CD4-positive, alpha-beta T cell treated with Interleukin-6 at 100 ng/mL for 8 hours (primary cell): ENCODE measurements around the gene ASTN2.

Experiments used
- DNase-seq: peaks from one replicate; pipeline ENCODE4 v3.0.0-alpha.2; 2020; ENCODE audit warnings: mixed read lengths, low spot score

ASTN2 gene

GRCh38 chr9:117017414-117017985, 397.4 kb downstream of the ASTN2 start:
- DNase-seq: no peak

DNA sequence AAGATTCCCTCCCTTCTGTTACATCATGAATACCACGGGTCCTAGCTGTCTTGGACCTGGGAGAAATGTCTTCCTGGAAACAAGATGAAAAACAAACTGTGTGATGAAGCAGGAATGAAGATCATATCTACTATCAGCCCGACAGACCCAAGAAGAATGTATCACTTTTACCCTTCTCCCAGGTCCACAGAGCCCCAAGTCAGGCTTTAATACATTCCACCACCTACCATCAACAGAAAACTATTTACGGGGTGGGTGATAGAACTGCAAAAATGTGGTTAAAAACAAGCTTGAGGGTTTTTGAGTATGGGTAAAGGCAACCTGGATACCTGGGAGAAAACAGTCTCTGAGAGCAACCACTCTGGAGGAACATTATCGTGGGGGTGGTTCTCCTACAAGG, 400.8 kb downstream of the ASTN2 start:
- no peak for DNase-seq

DNA sequence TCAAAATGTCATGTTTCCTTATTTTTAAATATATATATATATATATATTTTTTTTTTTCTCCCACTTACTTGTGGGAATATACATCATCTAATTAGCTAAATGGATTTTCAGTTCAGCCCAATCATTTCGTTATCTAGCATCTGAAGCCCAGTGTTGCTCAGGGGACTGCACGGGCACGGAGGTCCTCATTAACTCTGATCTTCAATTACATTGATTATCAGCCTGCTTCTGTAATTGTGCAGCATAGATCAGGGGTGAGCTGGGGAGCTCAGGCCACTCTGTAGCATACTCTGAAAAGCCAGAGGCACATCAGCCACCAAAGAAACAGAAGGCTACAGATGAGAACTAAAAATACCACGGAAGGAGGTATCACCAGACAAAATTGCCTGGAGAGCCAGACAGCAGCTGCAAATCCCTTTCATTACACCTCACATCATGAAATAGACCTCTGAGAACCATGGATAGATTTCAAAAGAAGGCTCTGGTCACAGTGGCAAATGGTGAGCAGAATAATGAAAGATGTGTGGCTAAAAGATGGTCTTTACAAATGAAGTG, 401.3 kb downstream of the ASTN2 start:
- DNase-seq: no peak

DNA sequence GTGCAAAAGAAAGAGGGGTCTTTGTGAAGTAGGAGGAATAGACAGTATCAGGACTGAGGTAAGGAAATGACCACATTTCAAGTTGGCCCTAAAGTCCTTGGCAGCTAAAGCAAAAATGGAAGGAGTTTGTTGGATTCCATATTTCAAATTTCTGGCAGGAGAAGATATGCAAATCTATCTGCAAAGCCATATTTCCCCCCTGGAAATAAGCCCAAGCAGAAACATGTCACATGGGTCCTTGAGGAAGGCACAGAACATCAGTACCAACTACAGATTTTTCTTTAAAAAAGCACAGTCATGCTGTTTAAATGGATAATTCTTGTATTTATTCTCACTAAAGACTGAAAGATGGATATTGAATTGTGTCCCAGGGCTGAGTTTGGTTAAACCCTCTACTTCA, 404.8 kb downstream of the ASTN2 start:
- DNase-seq: no peak

DNA sequence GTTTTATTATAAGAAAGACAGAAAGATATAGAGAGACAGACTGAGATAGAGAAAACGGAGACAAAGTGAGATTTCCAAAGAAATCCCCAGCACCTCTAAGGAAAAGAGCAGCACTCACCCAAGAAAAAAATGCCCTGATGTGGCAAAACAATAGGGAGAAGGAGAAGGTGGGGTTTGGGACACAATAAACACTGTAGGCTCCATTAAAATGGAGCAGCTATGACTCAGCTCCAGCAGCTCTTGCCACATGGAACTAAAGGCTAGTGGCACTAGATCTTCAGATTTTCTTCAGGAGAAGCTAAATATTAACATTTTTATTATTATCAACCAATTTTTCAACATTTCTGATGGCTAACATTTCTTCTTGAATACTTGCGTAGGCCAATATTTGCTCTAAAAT, 406.0 kb downstream of the ASTN2 start:
- DNase-seq: no peak

DNA sequence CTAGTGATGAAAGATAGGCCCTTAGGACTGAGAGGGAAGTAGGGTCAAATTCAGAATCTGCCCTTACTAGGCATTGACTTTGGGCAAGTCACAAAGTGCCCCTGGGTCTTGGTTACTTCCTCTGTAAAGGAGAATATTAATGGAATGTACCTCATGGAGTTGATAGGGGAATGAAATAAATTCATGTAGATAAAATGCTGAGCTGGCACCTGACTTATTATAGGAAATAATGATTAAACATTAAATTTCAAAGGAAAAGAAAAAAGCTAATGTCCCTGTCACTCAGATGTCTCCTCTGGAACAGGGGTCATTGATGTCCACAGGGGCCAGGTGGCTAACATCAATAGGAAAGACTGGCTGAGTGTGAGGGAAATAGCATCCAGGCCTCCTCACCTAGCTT, 406.4 kb downstream of the ASTN2 start:
- DNase-seq: no peak

GRCh38 chr9:117002686-117003085, 412.2 kb downstream of the ASTN2 start:
- no peak for DNase-seq

- no peak for DNase-seq
These were observed 414.0 kb downstream of the ASTN2 start for GRCh38 chr9:117000834-117001233.

DNA sequence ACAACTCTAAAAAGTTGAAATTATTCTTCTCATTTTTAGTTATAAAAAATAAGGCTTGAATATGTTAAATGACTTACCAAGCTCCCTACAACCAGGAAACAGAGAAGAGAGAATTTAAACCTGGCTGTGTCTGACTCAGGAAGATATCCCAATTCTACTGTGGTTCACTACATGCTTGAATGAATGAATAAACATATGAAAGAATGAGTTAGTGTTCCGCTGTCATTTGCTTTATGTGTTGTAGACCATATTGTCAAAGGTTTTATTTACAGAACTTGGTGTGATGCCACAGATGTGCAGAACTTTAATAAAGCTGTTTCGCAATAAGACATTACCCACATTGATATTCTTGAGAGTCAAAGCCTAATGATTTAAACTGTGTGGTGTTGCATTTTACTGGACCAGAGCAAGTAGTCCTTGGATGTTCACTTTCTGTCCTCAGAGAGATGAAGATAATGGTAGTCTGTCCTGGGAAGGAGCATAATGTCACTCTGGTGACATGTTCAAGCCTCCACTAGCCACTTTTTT, 414.6 kb downstream of the ASTN2 start:
- DNase-seq: no peak

DNA sequence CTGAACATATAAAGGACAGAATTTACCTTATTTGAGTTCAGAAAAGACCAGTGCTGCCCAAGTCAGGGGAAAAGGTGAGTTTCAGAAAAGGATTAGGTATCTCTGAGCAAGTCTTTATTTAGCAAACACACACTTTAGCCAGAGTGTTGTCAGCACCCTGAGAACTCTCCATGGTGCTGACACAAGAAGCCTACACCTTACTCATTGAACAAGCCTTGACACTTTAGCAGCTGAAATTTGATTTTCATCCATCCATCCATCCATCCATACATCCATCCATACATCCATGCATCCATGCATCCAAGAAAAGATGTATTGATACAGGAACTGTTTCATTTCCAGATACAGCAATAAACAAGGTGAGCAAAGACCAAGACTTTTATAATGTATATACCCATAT, 416.6 kb downstream of the ASTN2 start:
- DNase-seq: no peak

GRCh38 chr9:116992865-116993264, 422.0 kb downstream of the ASTN2 start:
- no peak for DNase-seq

DNA sequence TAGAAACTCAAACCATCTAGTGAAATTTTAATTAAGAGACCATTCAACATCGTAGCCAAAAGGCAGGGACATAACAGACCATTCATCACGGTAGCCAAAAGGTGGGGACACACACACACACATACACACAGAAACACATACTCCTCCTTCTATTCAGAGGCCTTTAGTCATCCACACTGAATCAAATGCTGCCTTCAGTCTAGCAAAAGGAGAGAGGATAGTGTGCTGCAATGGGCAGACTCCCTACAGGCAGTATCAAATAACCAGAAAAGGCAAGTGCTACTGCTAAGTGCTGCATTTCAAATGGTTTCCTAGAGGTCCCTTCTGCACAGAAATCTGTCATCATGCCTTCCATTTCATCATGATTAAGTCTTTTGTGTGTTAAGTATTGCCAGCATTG, 423.8 kb downstream of the ASTN2 start:
- DNase-seq: no peak

GRCh38 chr9:116990592-116990991, 424.3 kb downstream of the ASTN2 start:
- no peak for DNase-seq

DNA sequence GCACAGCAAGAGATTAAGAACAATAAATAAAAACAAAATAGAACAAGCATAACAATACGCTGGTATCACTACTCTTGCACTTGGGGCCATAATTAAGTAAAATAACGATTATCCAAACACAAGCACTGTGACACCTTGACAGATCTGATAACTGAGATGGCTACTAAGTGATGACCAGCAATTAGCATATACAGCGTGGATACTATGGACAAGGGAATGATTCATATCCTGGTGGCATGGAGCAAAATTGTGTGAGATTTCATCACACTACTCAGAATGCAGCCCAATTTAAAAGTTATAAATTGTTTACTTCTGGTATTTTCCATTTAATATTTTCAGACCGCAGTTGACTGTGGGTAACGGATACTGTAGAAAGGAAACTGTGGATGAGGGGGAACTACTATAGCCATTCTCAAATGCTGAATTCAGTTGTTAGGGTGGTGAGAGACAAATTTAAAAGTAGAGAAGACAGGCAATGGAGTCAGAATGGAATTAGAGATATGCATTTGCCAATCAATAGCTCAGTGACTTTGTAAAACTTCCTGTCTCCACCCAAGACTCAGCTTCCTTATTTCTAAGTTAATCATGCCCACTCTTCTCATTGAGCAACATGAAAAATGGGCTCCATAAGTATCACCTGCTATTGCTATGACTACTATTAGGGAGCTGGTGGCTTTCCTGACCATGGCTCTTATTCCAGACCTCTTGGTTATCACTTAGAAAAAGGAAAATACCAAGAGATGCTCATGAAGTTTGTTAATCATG, 427.0 kb downstream of the ASTN2 start:
- no peak for DNase-seq

DNA sequence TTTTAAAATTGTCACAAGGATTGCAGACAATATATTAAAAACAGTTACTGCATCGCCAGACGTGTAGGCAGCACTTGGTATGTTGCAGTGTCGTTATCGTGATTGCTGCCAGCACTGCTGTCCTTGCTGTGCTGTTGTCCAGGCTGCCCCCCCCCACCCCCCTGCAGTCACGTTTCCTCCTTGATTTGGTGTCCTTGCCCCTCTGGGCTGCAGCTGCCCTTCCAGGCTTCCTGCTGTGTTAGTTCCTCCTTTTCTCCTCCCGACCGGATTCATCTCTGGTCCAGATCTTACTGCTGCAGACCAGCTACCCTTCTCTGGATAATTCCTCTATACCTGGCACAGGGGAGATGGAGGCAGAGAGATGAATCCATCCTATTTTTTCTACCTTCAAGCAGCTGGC, 428.8 kb downstream of the ASTN2 start:
- DNase-seq: no peak

DNA sequence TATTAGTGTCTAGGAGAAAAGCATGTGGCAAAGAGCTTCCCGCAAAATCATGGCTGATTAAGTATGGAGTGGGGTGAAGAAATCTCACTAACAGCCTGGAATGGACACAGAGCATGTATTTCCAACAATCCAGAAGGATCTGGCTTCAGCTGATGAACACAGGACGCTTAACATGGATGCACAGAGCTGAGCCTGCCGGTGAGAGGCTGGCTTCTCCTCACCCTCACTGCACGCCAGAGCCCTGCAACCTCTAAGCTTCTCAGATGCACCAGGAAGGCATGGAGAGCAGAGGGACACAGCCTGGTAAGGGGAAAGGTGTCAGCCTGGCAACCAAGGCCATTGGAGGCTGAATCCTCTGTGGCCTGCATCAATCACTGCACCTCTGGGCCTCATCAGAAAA, 429.3 kb downstream of the ASTN2 start:
- no peak for DNase-seq

DNA sequence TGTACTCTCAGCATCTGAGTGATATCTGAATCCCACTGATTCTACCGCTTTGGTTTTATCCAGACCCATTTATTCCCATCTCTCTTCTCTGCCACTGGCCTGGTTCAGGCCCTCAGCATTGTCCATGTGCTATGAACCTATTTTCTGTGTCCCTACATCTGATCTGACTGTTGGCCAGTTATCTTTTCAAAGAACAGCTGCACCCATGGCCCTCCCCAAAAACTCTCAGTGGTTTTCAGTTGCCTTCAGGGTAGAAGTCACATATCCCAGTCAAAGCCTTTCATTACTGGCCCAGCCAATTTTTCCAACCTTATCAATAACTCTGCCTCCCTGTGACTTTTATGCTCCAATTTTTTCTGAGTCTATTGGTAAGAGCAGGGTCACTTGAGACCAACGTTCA, 430.7 kb downstream of the ASTN2 start:
- no peak for DNase-seq

GRCh38 chr9:116980582-116981120, 434.2 kb downstream of the ASTN2 start:
- DNase-seq: no peak

- DNase-seq: no peak
These were observed 435.4 kb downstream of the ASTN2 start for GRCh38 chr9:116979456-116979855.

DNA sequence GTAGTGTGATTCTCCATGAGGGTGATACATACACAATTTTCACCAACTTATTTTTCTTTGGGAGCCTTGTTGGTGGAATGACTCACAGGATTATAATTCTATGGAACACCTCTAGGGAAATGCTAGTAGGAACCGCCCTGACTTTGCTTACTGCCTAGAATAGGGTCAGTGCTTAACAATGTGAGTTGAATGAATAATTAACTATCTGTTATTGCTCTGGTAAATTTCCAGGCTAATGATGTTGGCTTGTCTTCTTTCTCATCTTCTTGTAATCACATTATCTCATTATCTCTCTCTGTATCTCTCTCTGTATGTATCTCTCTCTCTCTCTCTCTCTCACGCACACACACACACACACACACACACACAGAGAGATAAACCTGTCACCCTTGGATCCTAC, 436.7 kb downstream of the ASTN2 start:
- DNase-seq: no peak

DNA sequence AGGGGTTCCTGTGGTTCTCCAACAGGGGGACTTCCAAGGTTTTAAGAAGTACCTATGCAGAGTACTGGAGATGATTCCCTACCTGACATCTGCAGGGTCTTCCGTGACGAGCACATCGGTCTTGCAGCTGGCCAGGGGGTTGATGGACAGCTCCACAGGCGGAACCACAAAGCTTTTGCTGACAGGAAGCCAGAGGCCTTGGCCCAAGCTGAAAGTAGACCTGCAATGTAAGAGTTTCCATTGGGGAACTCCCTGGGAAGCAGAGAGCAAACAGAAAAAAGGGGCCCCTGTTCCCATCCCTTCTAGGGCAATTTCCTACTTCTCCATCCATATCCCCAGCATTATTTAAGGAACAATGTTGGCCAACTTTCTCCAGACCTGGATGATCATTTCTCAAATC, 439.7 kb downstream of the ASTN2 start:
- DNase-seq: no peak

GRCh38 chr9:116966199-116966598, 448.7 kb downstream of the ASTN2 start:
- no peak for DNase-seq

- DNase-seq: no peak
These were observed 450.6 kb downstream of the ASTN2 start for GRCh38 chr9:116964258-116964657.
